HCT116 (cell line): ENCODE measurements around the gene EIF4A3.

Experiments
- CTCF ChIP-seq, 3 experiments: fragments of 200-600 bp in 1 of 3; sonication (generic) in 1 of 3; IDR thresholded peaks in 2 of 3; conservative IDR thresholded peaks in 1 of 3; 2 replicates each; pipeline ENCODE4 v1.5.1; 2012 to 2017; ENCODE audit warnings: low read depth in 2 of 3, low read length in 2 of 3, antibody characterized with exemption in 1 of 3, borderline replicate concordance in 1 of 3, control low read depth in 1 of 3, mild to moderate bottlenecking in 1 of 3, mixed read lengths in 1 of 3, mixed run types in 1 of 3, moderate library complexity in 1 of 3; ENCODE audit not compliant: insufficient read depth in 1 of 3
- EZH2phosphoT487 ChIP-seq: fragments of 200-600 bp; IDR thresholded peaks from 2 replicates; pipeline ENCODE4 v1.6.1; 2018; ENCODE audit warnings: antibody characterized with exemption, borderline replicate concordance
- POLR2AphosphoS5 ChIP-seq: IDR thresholded peaks from 2 replicates; pipeline ENCODE4 v1.6.1; 2011; ENCODE audit warnings: mild to moderate bottlenecking, low read depth, low read length, moderate library complexity
- RAD21 ChIP-seq: IDR thresholded peaks from 2 replicates; pipeline ENCODE4 v1.6.1; 2012; ENCODE audit warnings: low read depth, mild to moderate bottlenecking
- ZNF274 ChIP-seq: fragments of 200-500 bp; sonication (Bioruptor generic); IDR thresholded peaks from 2 replicates; pipeline ENCODE4 v1.6.1; 2014; ENCODE audit warnings: mild to moderate bottlenecking, low read depth, low read length, inconsistent platforms

GRCh38 chr17:80182118-80182844 is 35.4 kb upstream of the EIF4A3 start:
- TF ChIP-seq ZNF274: no peak
- no peak for TF ChIP-seq EZH2phosphoT487
- no peak for TF ChIP-seq CTCF (IDR thresholded peaks at IDR 0.05 in 2 of 3, conservative IDR thresholded peaks at IDR 0.05 in 1 of 3; ENCODE audit: borderline replicate concordance in 1 of 3, insufficient read depth in 1 of 3, low read depth in 2 of 3, low read length in 2 of 3)
- no peak for TF ChIP-seq POLR2AphosphoS5
- no peak for TF ChIP-seq RAD21
